H9 (cell line): ENCODE results near the gene MRM3. TPM values are rescaled to one million over a fixed set of nuclear protein-coding genes. Genes with fewer than 3 reads are reported as not detected.

Source experiments
- DNase-seq: peaks from one replicate; pipeline ENCODE4 v3.0.0-alpha.2; 2017
- H2AFZ ChIP-seq: one replicate; pipeline ENCODE4 v1.6.1; 2013; ENCODE audit warnings: mild to moderate bottlenecking, low read length, control low read depth, moderate library complexity
- H2AK5ac ChIP-seq: 2 replicates; pipeline ENCODE4 v1.6.1; 2013; ENCODE audit warnings: low read length, control low read depth, mixed read lengths; ENCODE audit not compliant: insufficient read length
- H2BK120ac ChIP-seq: one replicate; pipeline ENCODE4 v1.6.1; 2013; ENCODE audit warnings: low read depth, mild to moderate bottlenecking, low read length, control low read depth, inconsistent platforms; ENCODE audit not compliant: poor library complexity, severe bottlenecking
- H2BK12ac ChIP-seq: 2 replicates; pipeline ENCODE4 v1.6.1; 2013; ENCODE audit warnings: low read length, control low read depth, mixed read lengths, low read depth; ENCODE audit not compliant: insufficient read length
- H2BK15ac ChIP-seq: 2 replicates; pipeline ENCODE4 v1.6.1; 2013; ENCODE audit warnings: low read depth, low read length, control low read depth
- H2BK20ac ChIP-seq: one replicate; pipeline ENCODE4 v1.6.1; 2013; ENCODE audit warnings: low read depth, mild to moderate bottlenecking, low read length, control low read depth, inconsistent platforms; ENCODE audit not compliant: poor library complexity, severe bottlenecking
- H2BK5ac ChIP-seq: 2 replicates; pipeline ENCODE4 v1.6.1; 2013; ENCODE audit warnings: low read length, control low read depth, mixed read lengths; ENCODE audit not compliant: insufficient read length
- H3K14ac ChIP-seq: 2 replicates; pipeline ENCODE4 v1.6.1; 2013; ENCODE audit warnings: low read length, control low read depth; ENCODE audit not compliant: insufficient read depth
- H3K18ac ChIP-seq: 2 replicates; pipeline ENCODE4 v1.6.1; 2013; ENCODE audit warnings: low read depth, mild to moderate bottlenecking, mixed read lengths, low read length, control low read depth; ENCODE audit not compliant: insufficient read length
- H3K23ac ChIP-seq: 2 replicates; pipeline ENCODE4 v1.6.1; 2013; ENCODE audit warnings: low read length, control low read depth, mixed read lengths, low read depth; ENCODE audit not compliant: insufficient read length
- H3K23me2 ChIP-seq: 2 replicates; pipeline ENCODE4 v1.6.1; 2013; ENCODE audit warnings: low read depth, mild to moderate bottlenecking, mixed read lengths, low read length, control low read depth; ENCODE audit not compliant: insufficient read length, poor library complexity, severe bottlenecking
- H3K27ac ChIP-seq: 2 replicates; pipeline ENCODE4 v1.5.1; 2013; ENCODE audit warnings: low read length, control low read depth, mixed read lengths, low read depth; ENCODE audit not compliant: insufficient read length
- H3K27me3 ChIP-seq: 2 replicates; pipeline ENCODE4 v1.6.1; 2013; ENCODE audit warnings: low read length, control low read depth, inconsistent platforms; ENCODE audit not compliant: insufficient read depth
- H3K4ac ChIP-seq: 2 replicates; pipeline ENCODE4 v1.6.1; 2013; ENCODE audit warnings: low read depth, mild to moderate bottlenecking, control low read depth, inconsistent platforms, low read length, moderate library complexity
- H3K4me1 ChIP-seq: 2 replicates; pipeline ENCODE4 v1.6.1; 2013; ENCODE audit warnings: low read length, control low read depth, inconsistent platforms; ENCODE audit not compliant: insufficient read depth
- H3K4me2 ChIP-seq: 2 replicates; pipeline ENCODE4 v1.6.1; 2013; ENCODE audit warnings: low read length, control low read depth, mixed read lengths; ENCODE audit not compliant: insufficient read length, insufficient read depth
- H3K56ac ChIP-seq: 2 replicates; pipeline ENCODE4 v1.6.1; 2013; ENCODE audit warnings: low read depth, mild to moderate bottlenecking, mixed read lengths, low read length, control low read depth; ENCODE audit not compliant: insufficient read length
- H3K79me1 ChIP-seq: 2 replicates; pipeline ENCODE4 v1.6.1; 2013; ENCODE audit warnings: low read depth, mild to moderate bottlenecking, moderate library complexity, low read length, control low read depth, inconsistent platforms; ENCODE audit not compliant: insufficient read depth, poor library complexity, severe bottlenecking
- H3K79me2 ChIP-seq: 2 replicates; pipeline ENCODE4 v1.6.1; 2013; ENCODE audit warnings: low read length, control low read depth, inconsistent platforms; ENCODE audit not compliant: insufficient read depth
- H3K9ac ChIP-seq: 2 replicates; pipeline ENCODE4 v1.6.1; 2013; ENCODE audit warnings: low read length, control low read depth, mixed read lengths; ENCODE audit not compliant: insufficient read length; ENCODE audit errors: extremely low read depth
- H3K9me3 ChIP-seq: one replicate; pipeline ENCODE4 v1.6.1; 2013; ENCODE audit warnings: low read depth, low read length, inconsistent platforms; ENCODE audit not compliant: control insufficient read depth
- H3T11ph ChIP-seq: one replicate; pipeline ENCODE4 v1.6.1; 2013; ENCODE audit warnings: mild to moderate bottlenecking, low read length, control low read depth, inconsistent platforms
- H4K20me1 ChIP-seq: one replicate; pipeline ENCODE4 v1.6.1; 2013; ENCODE audit not compliant: control insufficient read depth, insufficient read length, insufficient read depth
- H4K5ac ChIP-seq: 2 replicates; pipeline ENCODE4 v1.6.1; 2013; ENCODE audit warnings: low read depth, mild to moderate bottlenecking, mixed read lengths, low read length, control low read depth; ENCODE audit not compliant: insufficient read length
- H4K8ac ChIP-seq: replicated peaks from 2 replicates; pipeline ENCODE4 v1.6.1; 2013; ENCODE audit warnings: low read length, control low read depth, mixed read lengths, low read depth; ENCODE audit not compliant: insufficient read length
- H4K91ac ChIP-seq: 2 replicates; pipeline ENCODE4 v1.6.1; 2013; ENCODE audit warnings: low read depth, mild to moderate bottlenecking, moderate library complexity, mixed read lengths, low read length, control low read depth; ENCODE audit not compliant: insufficient read length
- H3K27ac Mint-ChIP-seq, 3 experiments: 2 replicates in 2 of 3; 3 replicates in 1 of 3; pipeline ENCODE4 v1.8.0; 2020 to 2021; ENCODE audit warnings: mixed read lengths in 3 of 3, mild to moderate bottlenecking in 1 of 3, moderate library complexity in 1 of 3
- H3K27me3 Mint-ChIP-seq: 2 replicates; pipeline ENCODE4 v1.8.0; 2021; ENCODE audit warnings: low read depth, mild to moderate bottlenecking, moderate library complexity, mixed read lengths
- H3K36me3 Mint-ChIP-seq, 3 experiments: 2 replicates in 2 of 3; 3 replicates in 1 of 3; pipeline ENCODE4 v1.8.0; 2020 to 2021; ENCODE audit warnings: low read depth in 3 of 3, mixed read lengths in 3 of 3; ENCODE audit not compliant: insufficient read depth in 1 of 3
- H3K4me1 Mint-ChIP-seq, 2 experiments: 2 replicates each; pipeline ENCODE4 v1.8.0; 2020; ENCODE audit warnings: mixed read lengths in 2 of 2
- H3K4me3 Mint-ChIP-seq, 2 experiments: 2 replicates in 1 of 2; 3 replicates in 1 of 2; pipeline ENCODE4 v1.8.0; 2020 to 2021; ENCODE audit warnings: mild to moderate bottlenecking in 2 of 2, mixed read lengths in 2 of 2, moderate library complexity in 1 of 2
- H3K9me3 Mint-ChIP-seq, 2 experiments: 2 replicates in 1 of 2; 3 replicates in 1 of 2; pipeline ENCODE4 v1.8.0; 2020; ENCODE audit warnings: mild to moderate bottlenecking in 2 of 2, mixed read lengths in 2 of 2, moderate library complexity in 1 of 2
- CTCF ChIP-seq: fragments of 200-600 bp; sonication (generic); conservative IDR thresholded peaks from 3 replicates; pipeline ENCODE4 v1.8.0; 2021; ENCODE audit warnings: antibody characterized with exemption, mild to moderate bottlenecking
- WGBS: extraction: QIAGEN DNeasy Blood & Tissue Kit; methylation state at CpG from one replicate; pipeline ENCODE4 v1.1.7; 2013; ENCODE audit warnings: missing lambda C conversion rate, low lambda C conversion rate, mixed read lengths; ENCODE audit not compliant: insufficient read length; ENCODE audit errors: extremely low coverage; 5-methylcytosine and 5-hydroxymethylcytosine counted together
- total RNA-seq: library from RNA; stranded (reverse); gene quantifications from 2 replicates; pipeline ENCODE4 v1.2.1, GENCODE V29; 2021

Gene MRM3
- total RNA-seq, 1 experiment from 2014 or later = 25.3 TPM

DNA sequence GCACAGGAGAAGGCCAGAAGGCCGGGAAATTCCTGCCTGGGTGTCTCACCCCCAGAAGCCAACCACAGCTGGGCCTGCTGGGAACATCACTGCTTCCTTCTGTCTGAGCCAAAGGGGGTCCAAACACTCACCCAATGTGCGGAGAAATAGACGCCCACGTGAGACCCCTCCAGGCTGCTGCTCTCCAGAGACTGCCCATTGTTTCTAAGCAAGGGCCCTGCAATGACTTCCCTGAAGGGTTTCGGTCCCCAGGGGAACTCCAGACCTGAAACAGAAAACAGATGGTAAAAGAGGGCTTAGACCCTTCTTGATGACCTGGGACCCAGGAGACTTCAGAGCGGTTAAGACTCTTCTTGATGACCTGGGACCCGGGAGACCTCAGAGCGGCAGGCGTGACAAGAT is 41.3 kb downstream of the MRM3 start:
- H2BK20ac ChIP-seq = no peak overlapping the region
- no peak overlapping the region for H2BK15ac ChIP-seq
- H4K91ac ChIP-seq = no peak overlapping the region
- peaks cover 3% of the 10 kb centered on the region for H3K79me1 ChIP-seq
- no peak overlapping the region for H3K27ac Mint-ChIP-seq
- no peak overlapping the region for H3K9ac ChIP-seq
- H3K27me3 Mint-ChIP-seq = no peaks in the 10 kb centered on the region
- no peaks in the 10 kb centered on the region for H4K20me1 ChIP-seq
- no peak overlapping the region for H3T11ph ChIP-seq
- no peak overlapping the region for H2AK5ac ChIP-seq
- H3K23me2 ChIP-seq = no peaks in the 10 kb centered on the region
- no peak overlapping the region for H3K56ac ChIP-seq
- no peak overlapping the region for H4K5ac ChIP-seq
- peaks cover 30 to 51% (median 51%) of the 10 kb centered on the region in 3 experiments for H3K36me3 Mint-ChIP-seq
- no peaks in the 10 kb centered on the region for H3K4me1 ChIP-seq
- H3K4me2 ChIP-seq = no peak overlapping the region
- no peak overlapping the region for H2BK5ac ChIP-seq
- no peak overlapping the region for H2BK12ac ChIP-seq
- no peak overlapping the region for H3K14ac ChIP-seq
- no peaks in the 10 kb centered on the region for H3K4me1 Mint-ChIP-seq
- no peak for TF ChIP-seq CTCF
- H3K27me3 ChIP-seq = no peaks in the 10 kb centered on the region
- H3K9me3 Mint-ChIP-seq = no peaks in the 10 kb centered on the region
- no peak overlapping the region for H2AFZ ChIP-seq
- no peak overlapping the region for H4K8ac ChIP-seq
- H3K23ac ChIP-seq = no peak overlapping the region
- no CpG with 5 or more reads among the region's 9 CpGs for WGBS
- H3K18ac ChIP-seq = no peak overlapping the region
- H3K27ac ChIP-seq = no peak overlapping the region
- no peak for DNase-seq
- no peak overlapping the region for H3K4ac ChIP-seq
- H3K9me3 ChIP-seq = no peaks in the 10 kb centered on the region
- no peak overlapping the region for H3K4me3 Mint-ChIP-seq
- H2BK120ac ChIP-seq = no peak overlapping the region
- no peaks in the 10 kb centered on the region for H3K79me2 ChIP-seq
